Measurements from ENCODE around the gene MAP3K8.

DNA sequence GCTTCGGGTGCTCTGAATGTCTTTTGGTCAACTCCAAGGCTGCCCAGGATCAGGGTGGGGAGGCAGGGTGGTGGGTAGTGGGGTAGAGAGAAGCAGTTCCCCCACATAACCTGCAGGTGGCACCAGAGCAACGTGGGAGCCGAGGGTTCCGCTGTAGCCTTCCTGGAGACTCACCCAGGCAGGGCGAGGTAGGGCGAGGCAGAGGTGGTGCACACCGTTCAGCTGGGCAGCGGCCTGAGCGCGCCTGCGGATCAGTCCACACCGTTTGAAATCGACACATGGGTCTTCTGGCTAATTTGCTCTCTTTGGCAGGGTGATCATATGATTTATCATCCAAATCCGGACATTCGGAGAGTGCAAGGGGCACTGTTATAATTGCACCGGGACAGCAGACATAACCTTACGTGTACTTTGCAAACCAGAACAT lies 41.4 kb upstream of the MAP3K8 start:
- TF ChIP-seq, protein P1, sequence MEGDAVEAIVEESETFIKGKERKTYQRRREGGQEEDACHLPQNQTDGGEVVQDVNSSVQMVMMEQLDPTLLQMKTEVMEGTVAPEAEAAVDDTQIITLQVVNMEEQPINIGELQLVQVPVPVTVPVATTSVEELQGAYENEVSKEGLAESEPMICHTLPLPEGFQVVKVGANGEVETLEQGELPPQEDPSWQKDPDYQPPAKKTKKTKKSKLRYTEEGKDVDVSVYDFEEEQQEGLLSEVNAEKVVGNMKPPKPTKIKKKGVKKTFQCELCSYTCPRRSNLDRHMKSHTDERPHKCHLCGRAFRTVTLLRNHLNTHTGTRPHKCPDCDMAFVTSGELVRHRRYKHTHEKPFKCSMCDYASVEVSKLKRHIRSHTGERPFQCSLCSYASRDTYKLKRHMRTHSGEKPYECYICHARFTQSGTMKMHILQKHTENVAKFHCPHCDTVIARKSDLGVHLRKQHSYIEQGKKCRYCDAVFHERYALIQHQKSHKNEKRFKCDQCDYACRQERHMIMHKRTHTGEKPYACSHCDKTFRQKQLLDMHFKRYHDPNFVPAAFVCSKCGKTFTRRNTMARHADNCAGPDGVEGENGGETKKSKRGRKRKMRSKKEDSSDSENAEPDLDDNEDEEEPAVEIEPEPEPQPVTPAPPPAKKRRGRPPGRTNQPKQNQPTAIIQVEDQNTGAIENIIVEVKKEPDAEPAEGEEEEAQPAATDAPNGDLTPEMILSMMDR (IDR thresholded peaks at IDR 0.05): peak; percentile 89 to 100 (median 92)
- no peak for TF ChIP-seq POLR2A (IDR thresholded peaks at IDR 0.05; ENCODE audit: low read depth)
- TF ChIP-seq POLR2AphosphoS5 (IDR thresholded peaks at IDR 0.05): no peak
- no peak for TF ChIP-seq EP300 (IDR thresholded peaks at IDR 0.05)

All from esophagus muscularis mucosa (tissue), 4 donors.